Inflammatory macrophage treated with lipopolysaccharide for 1 hour (primary cell): Measurements from ENCODE around the gene KCNIP1.
"Not testable (repeated sequence)": the region's sequence is repeated elsewhere in the genome, so short reads cannot be mapped to it uniquely, and the experiment has no call there.

Experiments used
- DNase-seq, 2 donors: peaks; one replicate each; pipeline ENCODE4 v3.0.0-alpha.2; 2020 to 2022

The KCNIP1 gene

DNA sequence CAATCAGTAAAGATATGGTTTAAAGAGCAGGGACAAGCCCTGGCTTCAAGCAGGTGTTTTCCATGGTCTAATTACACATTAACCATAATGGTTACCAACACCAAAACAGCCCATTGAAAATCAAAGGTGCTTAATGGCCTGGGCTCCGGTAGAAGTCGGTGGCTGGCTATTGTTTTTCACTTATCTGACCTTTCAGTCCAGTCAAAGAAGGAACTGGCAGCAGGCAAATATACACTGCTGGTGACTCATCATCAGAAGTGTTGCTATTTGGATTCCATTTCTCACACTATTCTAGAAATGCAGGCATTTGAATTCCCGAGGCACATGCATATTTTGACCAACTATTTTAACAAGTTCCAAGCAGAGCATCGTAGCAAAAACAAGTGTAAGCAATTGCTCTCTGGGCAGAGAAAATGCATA is 253.4 kb downstream of the KCNIP1 start:
- peak in 1 of 2 donors; percentile 3 for DNase-seq

DNA sequence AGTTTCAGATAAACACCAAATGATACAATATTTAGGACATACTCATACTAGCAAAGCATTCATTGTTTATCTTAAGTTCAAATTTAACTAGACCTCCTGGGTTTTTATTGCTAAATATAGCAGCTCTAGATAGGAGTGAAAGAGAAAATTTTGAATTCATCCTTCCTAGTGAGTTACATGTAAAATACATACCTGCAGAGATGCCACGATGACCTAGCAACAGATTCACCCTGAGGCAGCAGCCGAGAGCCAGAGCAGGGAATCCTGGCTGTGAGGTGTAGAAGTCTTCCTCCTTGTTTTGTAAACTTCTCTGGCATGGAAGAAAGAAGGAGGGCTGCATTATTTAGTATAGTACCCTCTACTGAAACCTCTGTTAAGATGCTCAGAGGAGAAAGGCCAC is 253.8 kb downstream of the KCNIP1 start:
- no peak for DNase-seq

DNA sequence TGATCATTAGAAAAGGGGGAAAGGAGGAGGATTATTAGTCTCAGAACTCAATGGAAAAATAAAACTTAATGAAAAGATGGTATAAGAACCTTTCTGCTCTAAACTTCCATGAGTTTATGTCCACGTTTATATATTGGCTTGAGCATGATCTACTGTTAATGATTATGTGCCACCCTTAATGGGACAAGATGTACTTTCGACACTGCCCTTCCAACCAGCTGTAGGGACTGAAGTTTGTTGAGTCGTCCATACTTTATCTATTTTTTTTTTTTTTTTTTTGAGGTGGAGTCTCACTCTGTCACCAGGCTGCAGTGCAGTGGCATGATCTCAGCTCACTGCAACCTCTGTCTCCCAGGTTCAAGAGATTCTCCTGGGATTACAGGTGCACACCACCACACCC is 254.7 kb downstream of the KCNIP1 start:
- DNase-seq: no peak

DNA sequence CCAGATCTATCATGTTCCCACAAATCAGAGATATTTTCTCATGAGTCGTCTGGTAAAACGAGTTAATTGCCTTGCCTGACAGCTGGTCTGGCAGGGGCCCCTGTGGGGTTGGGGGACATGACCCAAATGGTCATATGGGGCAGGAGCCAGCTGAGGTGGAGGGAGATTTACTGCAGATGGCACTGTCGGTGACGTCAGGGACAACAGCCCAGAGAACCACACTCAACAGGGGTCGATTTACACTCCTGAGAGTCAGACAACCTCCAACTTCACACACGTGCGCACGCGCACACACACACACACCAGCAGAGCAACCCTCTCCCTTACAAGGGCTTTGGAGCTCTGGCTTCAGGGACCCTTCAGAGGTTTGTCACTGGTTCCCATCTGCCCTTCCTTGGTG is 256.3 kb downstream of the KCNIP1 start:
- no peak for DNase-seq

DNA sequence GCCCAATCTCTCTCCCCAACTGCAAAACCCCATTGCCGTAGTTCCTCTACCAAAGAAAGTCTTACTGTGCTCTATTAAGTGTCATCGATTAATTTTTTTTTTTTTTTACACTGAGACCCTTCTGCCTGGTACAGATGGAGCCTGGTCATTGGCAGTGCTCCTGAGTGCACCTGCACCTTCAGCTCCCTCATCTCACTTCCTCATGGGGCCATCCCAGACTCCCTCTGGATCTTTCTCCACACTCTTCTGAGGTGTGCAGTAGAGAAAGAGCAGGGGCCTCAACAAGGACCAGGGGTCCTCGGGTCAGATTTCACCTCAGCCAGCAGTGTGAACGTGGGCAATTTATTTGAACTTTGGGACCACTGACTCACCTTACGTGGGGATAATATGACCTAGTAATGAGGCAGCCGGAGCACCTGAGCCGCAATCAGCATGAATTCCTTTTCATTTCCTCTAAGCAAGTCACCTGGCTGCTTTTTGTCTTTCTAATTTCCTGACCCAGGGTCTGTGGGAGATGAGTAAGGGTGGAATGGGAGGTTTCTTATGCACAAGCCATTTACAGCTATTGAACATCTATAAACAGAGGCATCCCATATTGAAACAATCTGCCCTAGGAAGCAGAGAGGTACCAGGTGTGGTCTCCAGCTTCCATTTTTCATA is 257.4 kb downstream of the KCNIP1 start:
- DNase-seq: no peak

DNA sequence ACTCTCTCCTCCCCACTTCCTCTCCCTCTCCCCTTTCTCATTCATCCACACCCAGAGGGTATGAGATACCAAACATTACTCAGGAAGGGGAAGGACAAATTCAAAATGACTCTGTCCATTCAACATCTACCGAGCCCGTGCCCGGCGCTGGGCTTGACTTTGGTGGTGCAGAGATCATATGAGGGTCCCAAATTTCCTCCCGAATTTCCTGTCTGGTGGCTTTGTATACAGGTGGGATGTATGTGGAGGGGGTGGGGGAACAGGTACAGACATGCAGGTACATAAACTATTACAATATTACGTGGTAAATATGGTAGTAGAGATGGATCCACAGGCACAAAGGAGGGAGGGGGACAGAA is 257.9 kb downstream of the KCNIP1 start:
- DNase-seq: no peak

DNA sequence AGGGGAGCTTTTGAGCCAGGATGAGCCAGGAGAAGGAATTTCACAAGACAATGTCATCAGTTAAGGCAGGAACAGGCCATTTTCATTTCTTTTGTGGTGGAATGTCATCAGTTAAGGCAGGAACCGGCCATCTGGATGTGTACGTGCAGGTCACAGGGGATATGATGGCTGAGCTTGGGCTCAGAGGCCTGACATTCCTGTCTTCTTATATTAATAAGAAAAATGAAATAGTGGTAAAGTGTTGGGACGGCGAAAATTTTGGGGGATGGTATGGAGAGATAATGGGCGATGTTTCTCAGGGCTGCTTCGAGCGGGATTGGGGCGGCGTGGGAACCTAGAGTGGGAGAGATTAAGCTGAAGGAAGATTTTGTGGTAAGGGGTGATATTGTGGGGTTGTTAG is 258.5 kb downstream of the KCNIP1 start:
- DNase-seq: not testable (repeated sequence)

DNA sequence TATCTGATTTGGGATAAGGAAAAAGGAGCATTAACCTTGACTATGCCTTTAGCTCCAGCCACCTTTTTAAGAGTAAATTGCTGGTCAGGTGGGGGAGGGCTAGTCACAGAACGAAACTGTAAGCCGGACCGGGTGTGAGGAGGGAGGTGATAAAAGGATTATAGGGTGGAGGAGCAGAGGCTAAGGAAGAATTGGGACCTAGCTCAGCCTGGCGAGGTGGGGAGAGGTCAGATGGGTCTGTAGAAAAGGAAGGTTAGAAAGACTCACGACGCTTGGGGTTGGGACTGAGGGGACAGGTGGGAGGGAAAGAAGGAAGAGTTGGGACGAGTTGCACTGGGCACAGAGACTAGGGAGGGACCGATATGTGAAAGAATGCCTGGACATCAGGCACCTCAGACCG is 262.0 kb downstream of the KCNIP1 start:
- not testable (repeated sequence) for DNase-seq

DNA sequence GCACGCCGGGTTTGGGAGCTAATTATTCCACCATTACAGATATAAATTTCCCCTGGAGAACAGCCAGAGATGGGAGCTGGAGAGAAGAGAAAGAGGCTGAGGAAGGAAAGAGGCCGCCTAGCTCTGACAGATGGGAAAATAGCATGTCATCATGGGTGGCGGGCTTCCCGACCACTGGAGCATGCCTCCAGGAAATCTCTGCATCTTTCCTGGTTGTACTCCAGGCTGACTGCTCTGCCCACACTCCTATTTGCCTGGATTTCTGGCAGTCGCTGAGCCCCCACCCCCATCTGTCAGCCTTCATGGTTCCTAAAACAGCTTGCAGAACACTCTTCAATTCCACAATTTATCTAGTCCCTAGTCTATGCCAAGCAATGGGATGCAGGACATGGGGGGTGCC is 265.4 kb downstream of the KCNIP1 start:
- DNase-seq: no peak

DNA sequence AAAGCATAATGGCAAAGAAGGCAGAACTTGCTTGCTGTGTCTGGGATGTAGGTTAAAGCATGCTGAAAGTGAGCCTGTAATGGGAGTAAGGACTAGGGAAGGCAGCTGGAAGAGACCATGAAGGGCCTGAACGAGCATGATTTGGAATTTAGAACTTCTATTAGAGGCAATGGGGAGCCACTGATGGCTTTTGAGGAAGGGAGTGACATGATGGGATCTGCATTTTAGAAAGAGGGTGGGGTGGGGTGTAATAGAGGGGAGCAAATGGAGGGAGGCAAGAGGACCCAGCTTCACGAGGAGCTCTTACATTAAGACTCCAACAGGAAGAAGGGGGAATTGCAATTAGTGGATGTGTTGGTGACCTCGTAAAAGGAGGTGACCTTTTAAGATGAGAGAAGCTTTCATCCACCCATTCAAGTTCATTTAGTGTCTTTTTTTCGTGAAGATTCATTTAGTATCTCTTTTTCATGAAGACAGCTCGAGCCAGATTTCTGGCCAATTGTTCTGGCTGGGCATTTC is 266.1 kb downstream of the KCNIP1 start:
- no peak for DNase-seq

DNA sequence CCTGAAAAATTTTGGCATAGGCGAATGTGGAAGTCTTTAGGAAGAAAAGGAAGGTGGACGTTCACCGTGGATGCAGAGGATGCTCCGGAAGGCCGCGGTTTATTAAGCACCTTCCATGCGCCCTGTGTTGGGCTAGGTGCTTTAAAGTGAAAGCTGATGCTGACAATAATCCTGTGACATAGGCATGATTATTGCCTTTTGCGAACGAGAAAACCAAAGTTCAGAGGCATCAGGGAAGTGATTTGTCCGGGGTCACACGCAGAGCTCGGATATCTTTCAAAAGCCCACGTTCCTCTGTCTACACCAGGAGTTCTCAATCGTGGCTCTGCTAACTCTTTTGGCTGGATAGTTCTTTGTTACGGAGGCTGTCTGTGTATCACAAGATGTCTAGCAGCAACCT is 267.7 kb downstream of the KCNIP1 start:
- DNase-seq: no peak

DNA sequence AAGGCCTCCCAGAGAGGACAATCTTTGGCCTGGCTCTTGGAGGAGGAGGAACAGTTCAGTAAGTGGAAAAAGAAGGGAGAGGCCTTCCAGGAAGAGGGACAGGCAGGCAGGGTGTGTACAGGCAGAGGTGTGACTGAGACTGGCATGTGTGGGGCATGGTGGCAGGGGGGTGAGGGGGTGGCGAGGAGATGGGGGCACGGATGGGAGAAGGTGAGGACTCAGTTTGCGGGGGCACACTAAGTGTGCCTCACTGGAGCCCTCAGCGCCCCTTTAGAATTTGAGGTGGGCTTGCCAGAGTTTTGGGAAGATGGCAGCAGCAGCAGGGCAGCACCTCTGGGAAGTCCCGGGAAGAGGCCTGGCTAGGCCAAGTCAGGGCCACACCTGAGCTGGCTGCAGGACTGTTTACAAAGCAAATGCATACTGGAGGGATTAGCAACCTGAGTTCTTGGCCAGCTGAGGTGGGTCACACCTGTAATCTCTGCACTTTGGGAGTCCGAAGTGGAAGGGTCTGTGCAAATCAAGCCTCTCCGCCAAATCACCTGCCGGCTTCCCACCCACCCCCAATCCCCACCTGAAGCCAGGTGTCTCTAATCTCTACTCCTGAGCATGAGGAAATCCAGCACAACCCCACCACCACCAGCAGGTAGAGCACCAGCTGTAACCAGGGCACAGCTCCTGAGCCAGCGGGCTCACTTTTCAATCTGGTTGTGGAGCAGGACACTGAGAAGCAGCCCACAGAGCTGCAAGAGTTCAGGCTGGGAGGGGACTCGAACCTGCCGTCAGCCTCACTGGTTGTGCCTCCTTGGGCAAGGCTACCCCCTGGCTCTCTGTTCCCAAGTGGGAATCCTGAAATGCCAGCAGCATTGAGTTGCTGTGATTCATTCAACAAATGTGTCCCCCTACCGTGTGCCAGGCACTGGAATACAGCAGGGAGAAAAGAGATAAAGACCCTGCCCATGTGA is 269.5 kb downstream of the KCNIP1 start:
- no peak for DNase-seq

DNA sequence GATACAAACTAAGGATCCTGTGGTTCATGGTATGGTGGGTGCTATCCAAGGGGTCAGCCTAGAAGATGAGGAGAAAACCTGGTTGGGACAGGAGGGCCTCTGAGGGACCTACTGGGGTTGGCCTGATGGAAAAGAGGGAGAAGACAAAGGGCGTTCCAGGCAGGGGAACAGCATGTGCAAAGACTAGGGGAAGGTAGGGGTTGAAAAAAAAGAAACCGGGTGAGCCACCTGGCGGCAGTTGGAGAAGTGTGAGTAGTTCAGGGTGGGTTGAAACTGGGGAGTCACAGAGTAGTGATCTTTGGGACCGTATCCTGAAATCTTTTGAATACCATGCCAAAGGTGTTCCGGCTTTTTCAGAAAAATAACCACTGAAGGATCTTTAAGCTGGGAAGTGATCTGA is 271.0 kb downstream of the KCNIP1 start:
- DNase-seq: no peak

DNA sequence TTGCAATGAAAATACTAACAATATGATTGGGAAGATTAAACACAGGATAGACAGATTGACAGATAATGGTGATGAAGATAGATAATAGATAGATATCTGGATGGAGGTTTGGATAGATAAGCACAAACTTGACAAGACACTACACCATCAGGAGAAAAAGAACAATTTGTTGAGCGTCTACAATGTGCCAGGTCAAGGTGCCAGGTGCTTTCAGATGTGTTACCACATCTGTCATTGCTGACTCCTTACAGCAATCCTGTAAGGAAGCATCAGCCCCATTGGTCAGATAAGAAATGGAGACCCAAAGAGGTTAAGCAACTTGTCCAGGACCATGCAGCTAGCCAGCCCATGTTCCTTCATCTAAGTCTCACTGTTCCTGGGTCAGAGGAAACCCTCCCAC is 278.1 kb downstream of the KCNIP1 start:
- DNase-seq: no peak

DNA sequence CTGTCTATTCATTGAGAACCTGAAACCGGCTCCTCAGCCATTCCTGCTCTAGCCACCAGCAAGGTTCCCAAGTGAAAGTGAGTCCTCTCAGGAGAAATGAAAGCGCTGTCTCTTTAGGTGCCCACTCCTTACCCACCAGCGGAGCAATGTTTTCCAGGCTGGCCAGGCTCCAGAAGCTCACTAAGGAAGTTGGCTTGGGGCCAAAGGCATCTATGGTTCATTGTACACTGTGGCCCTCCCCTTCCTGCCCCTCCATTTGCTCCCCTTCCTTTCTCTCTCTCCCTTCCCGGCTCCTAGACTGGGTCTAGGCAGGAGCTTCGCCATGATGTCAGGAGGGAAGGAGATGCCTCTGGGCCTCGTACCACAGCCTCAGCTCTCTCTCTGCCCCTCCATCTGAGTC is 278.6 kb downstream of the KCNIP1 start:
- no peak for DNase-seq

DNA sequence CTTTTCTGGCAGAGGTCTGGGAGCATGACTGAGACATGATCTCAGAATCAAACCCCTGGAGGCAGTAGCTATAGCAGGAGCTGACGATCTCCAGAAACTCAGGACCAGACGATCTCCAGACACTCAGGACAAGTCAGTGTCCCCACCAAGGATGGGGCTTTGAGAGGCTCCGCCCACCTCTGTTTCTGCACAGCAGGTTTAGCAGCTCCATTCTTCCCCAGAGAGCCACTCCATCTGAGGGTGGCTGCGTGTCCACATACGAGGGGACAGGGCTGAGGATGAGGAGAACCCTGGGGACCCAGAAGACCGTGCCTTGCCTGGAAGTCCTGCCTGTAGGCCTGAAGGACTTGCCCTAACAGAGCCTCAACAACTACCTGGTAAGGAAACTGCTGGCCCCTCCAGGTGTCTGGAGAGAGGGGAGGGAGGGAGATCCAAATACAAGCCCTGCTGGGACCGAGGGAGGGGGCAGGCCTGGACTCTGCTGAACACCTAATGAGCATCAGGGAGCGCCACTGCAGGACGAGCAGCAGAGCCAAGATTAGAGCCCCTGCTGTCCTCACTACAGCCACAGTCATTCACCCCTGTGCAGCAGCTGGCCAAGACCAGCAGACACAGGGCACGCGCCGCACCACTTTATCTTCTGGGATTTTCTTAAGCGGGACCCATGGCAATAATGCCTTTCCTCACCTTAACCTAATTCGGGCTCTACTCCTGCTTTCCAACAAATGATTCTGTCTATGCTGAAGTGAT is 279.9 kb downstream of the KCNIP1 start, which contains the start of gene GABRP:
Gene GABRP (plus strand): TSS at position 228 of the 750 bp plus-strand sequence. CDS start 4,891 bp downstream, outside the sequence.
- DNase-seq: no peak

DNA sequence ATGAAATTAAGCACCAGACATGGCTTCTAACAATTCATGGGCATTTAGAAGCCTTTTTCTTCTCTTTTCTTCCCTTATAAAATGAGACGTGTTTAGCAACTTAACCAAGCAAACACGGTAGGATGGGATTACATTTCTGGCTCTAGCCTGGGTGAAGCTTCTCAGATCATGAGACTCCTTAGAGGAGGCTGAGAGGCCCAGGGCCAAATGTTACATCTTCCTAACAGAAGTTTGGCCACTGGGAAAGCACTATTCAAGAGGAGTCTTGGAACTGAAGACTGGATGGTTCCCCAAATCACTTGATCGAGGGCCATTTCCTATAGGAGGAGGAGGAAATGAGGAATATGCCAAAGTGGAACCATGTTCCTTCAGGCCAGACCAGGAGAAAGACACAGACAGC is 281.6 kb downstream of the KCNIP1 start:
- DNase-seq: no peak
